HG03575 (cell line): ENCODE data around the gene UNC5B.

Experiments
- ATAC-seq: cut with Tn5 transposase; IDR thresholded peaks from one replicate; pipeline ENCODE4 v1.9.1; 2021; ENCODE audit not compliant: unreplicated experiment, insufficient number of reproducible peaks, low FRiP score; ENCODE audit errors: extremely low read depth

Gene UNC5B

DNA sequence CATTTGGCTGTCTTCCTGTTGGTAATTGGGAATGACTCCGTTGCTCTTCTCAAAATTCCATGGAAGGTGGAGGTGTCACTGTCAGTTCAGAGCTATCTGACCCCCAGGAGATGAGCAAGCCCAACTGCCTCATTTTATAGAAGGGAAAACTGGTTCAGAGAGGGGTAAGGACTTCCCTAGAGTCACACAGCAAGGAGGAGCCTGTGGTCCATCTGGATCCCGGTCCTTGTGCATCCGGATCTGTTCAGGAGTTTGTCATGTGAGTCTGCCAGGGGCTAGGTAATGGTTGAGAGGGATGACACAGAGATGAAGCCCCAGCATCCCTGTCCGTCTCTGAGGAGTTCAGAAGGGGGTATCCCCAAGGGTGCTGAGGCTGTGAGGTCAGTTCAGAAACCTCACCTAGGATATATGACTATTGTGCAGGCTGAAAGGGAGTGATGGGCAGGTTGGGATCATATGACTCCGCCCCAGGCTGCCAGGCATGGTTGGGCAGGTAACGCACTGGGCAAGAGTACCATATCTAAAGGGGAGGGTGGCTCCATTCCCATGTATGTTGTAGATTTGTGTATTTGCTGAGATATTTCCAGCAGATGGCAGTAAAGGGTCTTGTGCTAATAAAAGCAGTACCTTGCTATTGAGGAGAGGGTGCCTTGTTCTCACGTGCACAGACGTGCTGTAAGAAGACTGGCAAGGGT lies 90.7 kb downstream of the UNC5B start:
- no peak for ATAC-seq

GRCh38 chr10:71303569-71303907 lies 91.2 kb downstream of the UNC5B start:
- ATAC-seq = no peak

DNA sequence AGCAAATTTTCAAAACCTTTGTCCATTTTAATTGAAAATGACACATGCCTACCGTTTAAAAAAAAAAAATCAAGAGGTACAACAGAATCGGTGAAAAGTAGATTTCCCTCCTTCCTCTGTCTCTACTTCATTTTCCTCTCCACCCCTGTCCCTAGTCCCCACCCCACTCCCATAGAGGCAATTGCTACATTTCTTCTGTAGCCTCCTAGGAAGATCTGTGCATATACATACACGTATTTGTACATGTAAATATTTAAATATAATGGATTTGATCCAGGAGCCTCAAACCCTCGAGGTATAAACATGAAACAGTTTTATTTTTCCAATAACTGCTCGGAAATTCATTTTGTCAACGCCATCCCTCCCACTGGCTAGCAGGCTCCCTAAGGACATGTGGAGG lies 92.5 kb downstream of the UNC5B start:
- no peak for ATAC-seq

DNA sequence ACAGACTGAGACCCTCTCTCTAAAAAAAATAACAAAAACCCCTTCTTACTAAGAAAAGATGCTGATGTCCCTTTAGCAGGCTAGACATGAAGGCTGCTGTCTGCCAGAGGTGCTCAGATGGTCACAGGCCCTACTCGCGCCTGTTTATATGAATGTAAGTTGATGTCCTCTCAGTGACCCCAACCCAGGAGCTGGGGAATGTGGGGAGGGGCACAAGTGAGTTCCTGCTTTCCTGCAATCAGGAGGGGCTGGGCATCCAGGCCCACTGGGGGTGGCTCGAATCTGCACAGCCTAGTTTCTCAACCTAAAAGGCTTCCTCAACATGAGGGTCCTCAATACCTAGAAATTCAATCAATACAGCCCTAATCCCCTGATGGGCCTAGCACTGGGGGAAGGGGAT lies 94.6 kb downstream of the UNC5B start:
- no peak for ATAC-seq

DNA sequence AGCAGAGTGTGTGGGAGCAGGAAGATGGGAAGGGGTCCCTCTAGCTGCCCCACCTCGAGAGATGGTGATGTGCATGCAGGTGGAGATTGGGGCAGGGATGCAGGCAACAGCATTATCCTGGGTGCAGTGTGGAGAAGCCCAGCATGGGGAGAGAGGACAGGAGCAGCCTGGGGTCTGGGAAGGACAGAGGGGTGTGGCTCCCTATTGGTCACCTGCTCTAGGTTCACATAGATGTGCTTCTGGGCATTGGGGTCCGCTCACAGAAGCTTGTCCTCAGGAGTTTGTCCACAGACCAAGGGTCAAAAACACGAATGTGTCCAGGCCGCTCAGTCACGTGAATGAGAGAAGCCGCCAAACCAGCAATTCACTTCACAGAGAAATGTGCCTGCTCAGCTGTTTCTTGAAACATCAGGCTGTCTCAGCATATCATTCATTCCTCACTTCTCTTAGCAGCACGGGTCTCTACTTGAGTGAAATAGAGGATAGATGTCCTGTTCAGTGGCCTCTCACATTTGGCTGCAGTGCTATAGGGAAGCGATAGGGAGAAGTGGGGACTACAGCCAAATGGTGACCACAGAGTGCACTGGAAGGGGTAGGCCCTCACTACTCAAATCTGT lies 95.2 kb downstream of the UNC5B start:
- ATAC-seq = no peak

DNA sequence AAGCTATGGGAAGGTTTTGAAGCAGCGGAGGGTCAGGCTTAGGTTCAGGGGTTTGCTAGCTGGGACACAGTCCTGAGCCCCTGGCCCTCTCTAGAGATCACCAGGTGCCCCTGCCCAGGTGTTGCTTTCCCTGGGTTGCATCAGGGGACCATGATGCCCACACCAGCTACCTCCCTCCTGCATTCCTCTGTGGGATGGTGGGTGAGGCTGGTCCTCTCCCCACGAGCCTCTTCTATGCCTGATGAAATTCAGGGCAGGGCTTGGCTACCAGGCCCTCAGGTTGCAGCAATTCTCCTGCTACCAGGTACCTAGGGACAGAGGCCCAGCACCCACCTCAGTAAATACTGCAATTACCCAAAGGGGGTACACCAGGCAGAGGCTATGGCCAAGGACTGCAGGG lies 95.9 kb downstream of the UNC5B start:
- no peak for ATAC-seq

GRCh38 chr10:71308985-71309384 lies 96.6 kb downstream of the UNC5B start:
- no peak for ATAC-seq

GRCh38 chr10:71309919-71310318 lies 97.5 kb downstream of the UNC5B start:
- no peak for ATAC-seq

DNA sequence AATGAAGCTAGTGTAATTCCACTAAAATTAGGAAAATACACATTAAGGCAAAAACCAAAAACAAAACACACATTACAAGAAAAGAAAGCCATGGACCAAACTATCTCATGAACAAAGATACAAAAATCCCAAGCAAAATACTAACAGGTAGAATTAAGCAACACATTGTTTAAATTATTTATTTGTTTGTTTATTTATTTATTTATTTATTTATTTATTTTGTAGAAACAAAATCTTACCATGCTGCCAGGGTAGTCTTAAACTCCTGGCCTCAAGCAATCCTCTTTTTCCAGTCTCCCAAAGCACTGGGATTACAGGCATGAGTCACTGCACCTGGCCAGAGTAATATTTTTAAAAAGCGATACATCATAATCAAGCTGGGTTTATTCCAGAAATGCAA lies 99.8 kb downstream of the UNC5B start:
- no peak for ATAC-seq

DNA sequence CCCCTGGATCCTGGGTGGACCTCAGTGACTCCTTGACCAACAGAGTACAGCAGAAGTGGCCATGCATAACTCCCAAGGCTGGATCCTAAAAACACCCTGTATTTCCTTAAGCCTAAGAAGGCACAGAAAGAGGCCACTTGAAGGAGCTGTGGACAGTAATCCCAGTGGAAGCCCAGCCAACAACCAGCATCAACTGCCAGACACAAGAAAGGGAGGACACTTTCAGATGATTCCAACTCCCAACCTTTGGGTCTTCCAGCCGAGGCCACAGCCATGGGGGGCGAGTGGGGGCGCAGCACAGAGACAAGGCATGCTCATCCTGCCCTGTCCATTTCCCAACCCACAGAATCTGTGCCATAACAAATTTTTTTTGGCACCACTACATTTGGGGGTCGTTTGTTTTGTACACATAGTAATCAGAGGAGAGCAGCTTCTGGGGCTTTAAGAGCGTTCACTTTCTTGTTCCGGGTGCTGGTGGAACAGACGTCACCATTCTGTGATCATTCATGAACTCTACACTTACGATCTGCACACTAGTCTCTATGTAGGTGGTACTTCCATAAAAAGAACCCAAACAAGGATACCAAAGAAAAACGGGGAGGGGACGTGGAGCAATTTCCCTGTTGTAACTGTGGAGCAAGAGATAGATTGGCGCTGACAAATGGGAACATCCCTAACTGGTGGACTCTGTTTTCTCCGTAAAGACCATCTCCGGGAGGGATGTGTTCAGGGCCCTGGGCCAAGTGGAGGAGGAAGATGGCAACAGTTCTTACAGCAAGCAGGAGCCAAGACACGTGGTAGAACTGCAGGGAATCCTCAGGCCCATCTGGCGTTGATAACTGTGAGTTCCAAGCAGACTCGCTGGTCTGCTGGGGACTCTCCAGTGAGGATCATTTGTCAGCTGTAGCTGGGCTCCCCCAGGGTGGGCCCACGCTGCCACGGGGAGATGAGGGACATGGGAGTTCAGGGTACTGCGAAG lies 100.7 kb downstream of the UNC5B start:
- no peak for ATAC-seq

GRCh38 chr10:71314028-71314693 lies 101.8 kb downstream of the UNC5B start:
- no peak for ATAC-seq

- ATAC-seq = no peak
Measured at GRCh38 chr10:71314694-71315225, 102.4 kb downstream of the UNC5B start.

DNA sequence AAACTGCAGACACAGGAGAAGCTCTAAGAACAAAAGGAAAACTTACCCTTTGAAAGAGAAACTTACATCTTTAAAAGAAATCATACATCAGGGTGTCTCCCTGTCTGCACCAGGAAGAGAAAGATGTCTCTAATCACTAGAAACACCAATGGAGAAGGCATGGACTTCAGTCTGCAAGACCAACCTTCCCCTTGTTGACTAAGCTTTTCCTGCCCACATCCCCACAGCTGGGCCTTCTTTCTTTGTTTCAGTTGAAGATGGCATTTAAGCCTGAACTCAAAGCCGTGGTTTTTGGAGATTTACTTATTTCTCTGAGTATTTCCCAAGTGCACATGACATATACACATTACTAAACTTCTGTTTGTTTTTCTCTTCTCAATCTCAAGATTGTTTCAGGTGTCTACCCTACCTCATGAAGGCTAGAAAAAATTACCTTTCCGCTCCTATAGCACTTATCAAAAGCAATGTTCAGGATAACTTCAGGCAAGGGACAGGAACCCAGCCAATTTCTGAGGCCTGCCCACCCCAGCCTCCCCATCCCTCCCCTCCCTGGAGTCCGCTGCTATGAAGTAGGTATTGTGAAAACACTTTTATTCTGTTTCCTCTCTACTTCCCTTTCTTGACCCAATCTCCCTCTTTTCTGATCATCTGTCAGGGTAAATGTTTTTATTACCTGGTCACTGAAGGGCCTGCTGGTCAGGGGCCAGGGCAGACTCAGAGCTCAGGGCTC lies 103.9 kb downstream of the UNC5B start:
- ATAC-seq = no peak

GRCh38 chr10:71316786-71317160 lies 104.4 kb downstream of the UNC5B start:
- no peak for ATAC-seq

DNA sequence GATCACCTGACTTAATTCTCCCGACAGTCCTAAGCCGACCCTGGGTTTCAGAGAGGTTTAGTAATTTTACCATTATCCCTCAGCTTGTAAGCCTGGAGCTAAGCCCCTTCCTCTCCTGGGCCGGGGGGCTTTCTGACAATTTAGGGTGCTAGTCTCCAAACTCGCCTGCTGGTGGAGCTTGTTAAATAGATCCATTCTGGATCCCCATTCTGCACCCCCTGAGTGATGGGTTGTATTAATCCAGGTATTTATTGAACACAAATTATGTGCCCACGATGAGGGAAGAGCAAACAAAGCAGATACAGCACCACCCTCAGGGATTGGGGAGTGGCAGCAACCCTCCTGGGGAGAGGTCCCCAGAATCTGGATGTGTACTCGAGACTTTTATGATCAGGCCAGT lies 105.4 kb downstream of the UNC5B start:
- ATAC-seq = no peak

DNA sequence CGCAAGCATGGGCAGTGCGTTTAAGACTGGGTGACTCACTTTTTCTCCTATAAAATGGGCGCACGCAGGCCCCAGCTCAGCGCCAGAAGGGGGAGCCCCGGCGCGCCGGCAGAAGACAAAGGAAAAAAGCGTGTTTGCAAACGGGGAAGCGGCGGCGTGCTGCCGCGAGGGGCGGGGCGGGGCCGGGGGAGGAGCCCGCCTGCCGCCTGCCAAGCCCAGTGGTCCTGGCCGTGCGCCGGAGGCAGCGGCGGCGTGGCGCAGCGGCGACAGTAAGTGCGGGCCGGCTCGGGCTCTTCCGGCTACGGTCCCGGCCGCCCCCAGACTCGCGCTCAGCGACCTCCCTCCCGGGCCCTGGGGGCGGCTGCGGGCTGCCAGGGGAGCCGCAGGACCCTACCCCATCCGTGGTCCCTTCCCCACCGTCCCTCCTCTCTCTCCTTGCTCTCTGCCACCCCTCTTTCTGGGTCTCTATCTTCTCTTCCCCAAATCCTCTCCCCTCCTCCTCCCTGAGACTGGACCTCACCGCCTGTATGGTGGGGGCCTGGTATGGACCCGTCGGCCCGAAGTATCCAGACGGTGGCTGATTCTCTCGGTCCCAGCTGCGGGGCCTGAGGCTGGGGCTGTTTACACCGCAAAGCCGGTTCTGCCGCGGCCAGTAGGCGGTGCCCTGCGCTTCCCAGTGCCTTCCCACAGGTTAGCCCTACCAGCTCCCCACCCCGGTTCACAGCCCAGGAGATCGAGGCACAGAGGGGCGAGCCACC lies 106.9 kb downstream of the UNC5B start, which contains the start of gene SLC29A3:
Gene SLC29A3 (plus strand): TSS at position 218 of the 758 bp plus-strand sequence. CDS start 51 bp downstream, at position 269.
- no peak for ATAC-seq

DNA sequence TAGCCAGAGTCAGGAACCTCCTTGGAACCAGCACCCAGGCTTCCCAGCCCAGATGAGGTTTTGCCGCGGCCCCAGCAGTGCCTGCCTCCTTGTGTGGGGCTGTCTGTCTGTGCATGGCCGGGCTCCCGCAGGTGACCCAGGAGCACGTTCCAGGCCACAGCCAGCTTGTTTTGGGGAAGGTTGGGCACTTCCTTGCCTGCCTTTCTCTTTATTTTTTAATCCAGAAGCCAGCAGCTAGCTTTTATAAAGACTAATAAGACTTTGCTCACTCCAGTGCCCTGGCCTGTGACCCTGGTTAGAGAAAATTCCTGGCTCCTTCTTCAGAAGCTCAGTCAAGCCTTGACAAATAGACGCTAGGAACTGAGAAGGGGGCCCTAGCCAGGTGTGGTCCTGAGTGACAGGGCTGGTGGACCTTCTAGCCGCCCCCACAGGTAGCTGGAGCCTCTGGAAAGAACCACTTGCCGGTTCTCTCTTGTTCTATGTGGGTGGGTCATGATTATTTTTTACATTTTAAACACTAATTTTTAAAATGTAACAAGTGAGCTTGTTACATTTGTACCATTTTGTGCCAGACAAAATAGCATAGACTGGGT lies 107.5 kb downstream of the UNC5B start:
- no peak for ATAC-seq
